Epidermal melanocyte (primary cell): Measurements from ENCODE around the gene CHST1.

ENCODE experiments used
- DNase-seq: peaks from one replicate; pipeline ENCODE4 v3.0.0; 2011; ENCODE audit warnings: low spot score; ENCODE audit not compliant: insufficient read length

The CHST1 gene

GRCh38 chr11:45607995-45608394, 57.4 kb downstream of the CHST1 start:
- DNase-seq, result no peak

DNA sequence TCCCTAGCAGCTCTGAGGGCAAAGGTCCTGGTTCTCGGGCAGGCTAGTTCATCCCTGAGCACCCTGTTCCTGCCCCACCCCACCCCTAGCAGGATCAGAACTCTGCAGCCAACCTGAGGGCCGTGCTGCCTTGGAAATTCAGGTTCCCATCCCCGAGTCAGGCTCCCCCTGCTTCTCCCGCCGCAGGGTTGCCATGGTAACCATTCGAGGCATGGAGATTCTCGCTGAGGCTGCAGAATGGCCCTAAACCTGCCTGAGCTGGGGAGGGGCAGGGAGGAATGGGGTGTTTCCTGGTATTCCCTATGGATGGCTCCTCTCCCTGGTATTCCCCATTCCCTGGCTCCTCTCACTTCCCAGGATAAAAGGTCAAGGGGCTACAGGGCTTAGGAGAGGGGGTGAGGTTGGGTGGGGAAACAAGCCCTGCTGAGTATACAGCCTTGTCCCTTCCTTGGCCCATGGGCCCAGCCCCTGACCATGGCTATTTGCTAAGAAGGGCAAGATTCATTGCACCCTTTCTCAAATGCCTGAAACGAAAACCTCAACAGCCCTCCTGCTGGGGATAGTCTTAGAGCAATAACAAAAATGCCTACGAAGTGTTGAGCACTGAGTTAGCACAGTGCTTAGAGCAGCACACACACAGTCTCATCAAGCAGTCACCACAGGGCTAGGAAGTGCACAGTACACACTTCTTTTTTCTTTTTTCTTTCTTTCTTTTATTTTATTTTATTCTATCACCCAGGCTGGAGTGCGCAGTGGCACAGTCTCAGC, 58.7 kb downstream of the CHST1 start:
- DNase-seq, result no peak

GRCh38 chr11:45605051-45605450, 60.4 kb downstream of the CHST1 start:
- no peak for DNase-seq

DNA sequence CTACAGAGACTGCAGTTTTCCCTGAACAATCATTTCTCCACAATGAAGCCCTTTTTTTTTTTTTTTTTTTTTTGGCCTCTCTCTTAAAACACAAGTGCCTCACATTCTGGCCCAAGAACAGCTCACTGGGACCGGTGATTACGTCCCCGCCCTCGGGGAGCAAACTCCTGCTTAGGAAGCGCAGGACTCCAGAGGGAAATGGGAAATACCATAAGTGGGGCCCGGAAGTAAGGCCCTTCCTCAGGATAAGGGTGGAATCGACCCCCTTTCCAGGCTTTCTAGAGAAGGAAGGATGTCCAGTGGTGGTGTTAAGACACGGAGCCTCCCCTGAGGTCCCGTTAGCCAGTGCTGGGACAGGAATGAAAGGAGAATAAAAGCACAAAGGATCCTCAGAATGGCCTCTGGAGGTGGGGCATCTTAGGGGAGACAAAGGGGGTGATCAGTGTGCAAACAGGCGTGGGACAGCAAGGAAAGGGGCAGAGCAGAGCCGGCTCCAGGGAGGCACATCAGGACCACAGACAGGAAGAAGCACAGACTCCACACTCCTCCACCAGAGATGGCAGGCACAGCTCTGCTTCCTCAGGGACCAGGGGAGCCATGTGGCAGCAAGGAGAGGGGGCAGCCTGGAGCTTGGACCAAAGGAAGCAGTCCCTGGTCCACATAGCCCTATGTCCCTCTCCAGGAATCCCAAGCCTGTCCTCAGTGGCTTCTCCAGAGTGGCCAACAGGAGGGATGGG, 61.3 kb downstream of the CHST1 start:
- no peak for DNase-seq

DNA sequence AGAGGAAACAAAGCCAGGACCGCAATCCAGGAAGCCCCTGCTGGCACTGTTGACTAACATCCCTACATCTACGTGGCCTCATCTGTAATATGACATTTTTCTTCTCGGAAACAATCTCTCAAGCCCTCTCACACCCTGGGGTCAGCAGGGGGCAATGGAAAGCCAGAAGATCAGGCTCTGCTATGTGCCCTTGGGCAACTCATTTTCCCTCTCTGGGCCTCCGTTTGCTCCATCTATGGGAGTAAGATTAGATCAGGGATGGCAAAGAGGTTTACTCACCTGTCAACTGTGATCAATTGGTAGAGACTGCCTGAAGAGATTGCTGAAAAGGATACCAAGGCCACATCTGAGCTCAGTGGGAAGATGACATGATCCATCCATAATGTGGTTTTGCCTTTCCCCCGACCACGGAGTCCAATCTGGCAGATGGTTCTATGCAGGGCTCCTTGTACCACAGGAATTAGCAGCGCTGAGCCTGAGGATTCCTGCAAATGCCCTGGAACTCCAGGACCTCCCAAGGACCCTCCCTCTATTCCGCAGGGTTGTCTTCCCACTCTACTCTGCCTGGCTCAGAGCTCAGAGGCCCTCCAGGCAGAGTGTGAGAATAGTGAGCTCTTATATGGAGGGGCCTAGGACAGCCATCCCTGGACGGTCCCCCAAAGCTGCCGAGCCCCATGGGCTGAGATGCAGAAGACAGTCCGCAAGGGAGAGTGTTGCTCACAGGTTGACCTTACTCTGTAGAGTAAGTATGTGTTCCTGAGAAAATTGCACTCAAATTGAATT, 66.1 kb downstream of the CHST1 start:
- no peak for DNase-seq
